ENCODE measurements around the gene RABAC1.
"Not testable (repeated sequence)": the region's sequence is repeated elsewhere in the genome, so short reads cannot be mapped to it uniquely, and the experiment has no call there.

RABAC1 gene

DNA sequence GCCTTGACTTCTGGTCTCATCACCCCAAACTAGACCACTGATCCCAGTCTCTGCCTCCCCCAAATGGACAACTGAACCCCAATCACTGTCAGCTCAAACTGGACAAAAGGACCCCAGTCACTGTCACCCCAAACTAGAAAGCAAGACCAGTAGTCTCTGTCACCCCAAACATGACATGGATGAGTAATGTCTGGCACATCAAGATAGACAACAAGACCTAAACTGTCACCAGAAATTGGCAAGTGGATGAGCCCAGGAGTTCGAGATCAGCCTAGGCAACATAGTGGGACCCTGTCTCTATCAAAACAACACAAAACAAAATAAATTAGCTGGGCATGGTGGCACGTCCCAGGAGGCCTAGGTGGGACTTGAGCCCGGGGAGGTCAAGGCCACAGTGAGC lies 12.0 kb downstream of the RABAC1 start:
- DNase-seq (ENCODE audit: low read depth in 3 of 3), result no peak

DNA sequence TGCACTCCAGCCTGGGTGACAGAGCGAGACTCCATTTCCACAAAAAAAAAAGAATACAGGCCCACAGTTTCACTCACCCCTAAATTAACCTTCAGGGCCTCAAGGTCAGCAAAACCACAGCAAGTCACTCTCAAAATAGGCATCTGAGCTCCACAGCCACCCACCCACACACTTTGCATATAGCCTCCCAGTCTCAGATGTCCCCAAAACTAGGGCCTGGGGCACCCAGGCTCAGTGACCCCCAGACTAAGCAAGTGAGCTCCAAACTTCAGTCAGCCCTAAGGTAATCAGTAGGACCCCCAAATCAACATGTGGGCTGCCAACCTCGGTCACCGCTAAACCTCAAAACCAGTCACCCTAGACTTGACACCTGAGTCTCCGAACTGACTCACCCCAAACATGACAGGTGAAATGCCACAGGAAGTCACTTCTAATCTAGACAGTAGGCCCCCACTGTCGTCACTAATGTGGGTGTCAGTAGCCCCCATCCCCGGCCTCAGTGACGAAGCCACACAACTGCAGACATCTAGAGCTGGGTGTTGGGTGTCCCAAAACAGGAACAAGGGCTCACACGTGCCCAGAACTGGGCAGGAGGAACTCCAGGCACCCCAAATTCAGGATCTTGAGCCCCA lies 13.9 kb downstream of the RABAC1 start:
- DNase-seq (ENCODE audit: low read depth in 3 of 3), result peak; percentile 74 to 91 (median 85)

DNA sequence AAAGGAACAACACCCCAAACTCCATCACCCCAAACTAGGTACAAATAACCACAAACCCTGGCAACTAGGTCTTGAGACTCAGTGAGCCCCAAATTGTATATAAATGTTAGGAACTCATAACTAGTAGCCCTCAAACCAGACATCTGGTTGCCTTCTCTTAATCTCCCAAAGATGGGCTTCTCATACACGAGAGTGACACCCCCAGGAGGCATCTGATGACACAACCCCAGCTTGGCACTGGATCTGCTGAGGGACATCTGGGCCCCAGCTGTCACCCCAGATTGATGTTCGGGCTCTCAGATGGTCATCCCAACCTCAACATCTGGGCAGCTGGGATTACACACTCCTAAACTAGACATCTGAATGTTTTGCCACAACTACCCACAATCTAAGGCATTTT lies 14.8 kb downstream of the RABAC1 start:
- DNase-seq (ENCODE audit: low read depth in 3 of 3), result no peak

DNA sequence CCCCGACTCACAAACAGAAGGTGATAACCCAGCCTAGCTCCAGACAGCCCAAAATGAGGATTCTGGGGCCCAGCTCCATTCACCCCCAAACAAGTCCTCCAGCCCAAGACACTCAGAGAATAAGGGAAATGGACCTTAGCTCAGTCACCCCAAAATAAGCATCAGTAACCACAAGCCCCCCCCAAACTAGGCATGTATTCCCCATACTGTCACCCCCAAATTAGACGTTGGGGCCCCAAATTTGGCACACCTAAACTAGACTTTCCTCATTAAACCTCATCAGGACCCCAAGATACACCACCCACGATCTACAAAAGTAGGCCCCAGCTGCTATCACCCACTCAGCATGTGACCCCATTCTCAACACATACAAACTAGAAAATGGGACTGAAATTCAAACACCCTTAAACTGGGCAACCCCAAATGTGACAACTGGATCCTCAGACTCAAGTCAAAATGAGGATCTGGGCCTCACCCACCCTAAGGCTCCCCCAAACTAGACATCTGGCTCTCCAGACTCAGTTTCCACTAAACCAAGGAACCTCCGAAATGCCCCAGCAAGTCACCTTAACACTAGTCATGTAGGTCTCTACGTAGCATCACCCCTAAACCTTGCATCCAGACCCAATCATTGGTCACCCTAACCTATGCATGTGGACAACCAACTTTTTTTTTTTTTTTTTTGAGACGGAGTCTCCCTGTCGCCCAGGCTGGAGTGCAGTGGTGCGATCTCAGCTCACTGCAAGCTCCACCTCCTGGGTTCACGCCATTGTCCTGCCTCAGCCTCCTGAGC lies 17.5 kb downstream of the RABAC1 start:
- no peak for DNase-seq (ENCODE audit: low read depth in 3 of 3)

DNA sequence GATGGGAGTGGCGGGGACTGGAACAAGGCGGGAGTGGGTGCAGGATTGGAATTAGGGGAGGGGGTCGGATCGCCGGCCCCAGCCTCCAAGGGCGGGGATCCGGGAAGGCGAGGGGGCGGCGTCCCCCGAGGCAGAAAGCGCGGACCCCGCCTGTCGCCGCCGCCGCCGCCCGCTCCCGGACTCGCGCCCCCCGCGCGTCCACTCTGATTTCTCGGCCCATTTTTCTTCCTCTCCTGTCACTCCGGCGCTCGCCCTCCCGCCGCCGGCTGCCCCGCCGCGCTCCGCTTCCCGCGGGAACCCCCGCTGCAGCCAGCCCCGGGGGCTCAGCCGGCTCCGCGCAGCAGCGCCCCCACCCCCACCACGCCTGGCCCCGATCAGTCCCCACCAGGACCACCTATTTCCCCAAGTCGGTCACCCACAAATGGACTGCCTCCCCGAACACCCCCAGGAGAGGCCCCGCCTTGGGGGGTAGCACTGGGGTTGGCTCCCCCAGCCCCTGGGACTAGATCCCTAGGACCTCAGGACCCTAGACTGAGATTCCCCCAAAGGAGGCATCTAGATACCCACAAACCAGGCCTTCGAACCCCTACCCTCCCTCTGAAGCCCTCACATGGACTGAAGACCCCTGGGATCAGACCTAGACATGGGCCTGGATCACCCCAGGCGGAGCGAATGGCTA lies 18.3 kb downstream of the RABAC1 start:
- no peak for DNase-seq (ENCODE audit: low read depth in 3 of 3)

DNA sequence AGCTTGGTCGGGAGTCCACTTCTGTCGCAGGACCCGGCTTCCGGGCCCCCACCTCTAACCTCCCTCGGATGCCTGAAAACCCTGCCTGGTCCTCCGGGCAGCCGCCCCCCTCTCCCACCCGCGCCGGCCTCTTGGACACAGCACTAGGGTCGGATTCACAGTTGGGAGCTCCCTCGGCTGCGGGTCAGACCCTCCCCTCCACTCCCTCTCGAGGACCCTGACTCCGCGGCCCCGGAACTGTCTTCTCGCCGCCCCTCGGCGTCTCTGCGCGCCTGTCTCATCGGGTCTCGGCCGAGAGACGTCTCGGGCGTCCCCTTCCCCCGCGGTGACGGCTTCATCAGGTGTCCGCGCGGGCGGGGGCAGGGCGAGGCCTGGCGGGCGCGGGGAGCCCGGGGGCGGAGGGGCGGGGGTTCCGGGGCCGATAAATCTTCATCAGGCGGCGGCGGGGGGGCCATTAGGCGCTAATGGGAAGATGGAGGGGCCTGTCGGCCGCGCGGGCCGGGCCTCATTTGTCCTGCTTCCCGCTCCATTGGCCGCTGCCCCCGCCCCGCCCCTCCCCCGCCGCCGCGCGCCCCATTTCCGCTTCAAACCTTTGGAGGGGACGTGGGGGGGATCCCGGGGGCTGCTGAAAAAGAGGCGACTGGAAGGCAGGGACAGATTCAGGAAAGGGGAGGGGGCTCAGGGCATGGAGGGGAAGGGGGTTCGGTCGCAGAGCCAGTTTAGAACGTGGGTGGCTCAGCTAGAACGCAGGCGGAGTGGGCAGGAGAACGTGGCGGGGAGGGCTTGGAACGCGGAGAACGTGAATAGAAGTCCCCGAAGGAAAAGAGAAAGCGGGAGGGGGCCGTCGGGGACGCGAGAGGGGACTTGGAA lies 19.0 kb downstream of the RABAC1 start:
- peak in 1 of 3 experiments; percentile 49 for DNase-seq (ENCODE audit: low read depth in 3 of 3)

DNA sequence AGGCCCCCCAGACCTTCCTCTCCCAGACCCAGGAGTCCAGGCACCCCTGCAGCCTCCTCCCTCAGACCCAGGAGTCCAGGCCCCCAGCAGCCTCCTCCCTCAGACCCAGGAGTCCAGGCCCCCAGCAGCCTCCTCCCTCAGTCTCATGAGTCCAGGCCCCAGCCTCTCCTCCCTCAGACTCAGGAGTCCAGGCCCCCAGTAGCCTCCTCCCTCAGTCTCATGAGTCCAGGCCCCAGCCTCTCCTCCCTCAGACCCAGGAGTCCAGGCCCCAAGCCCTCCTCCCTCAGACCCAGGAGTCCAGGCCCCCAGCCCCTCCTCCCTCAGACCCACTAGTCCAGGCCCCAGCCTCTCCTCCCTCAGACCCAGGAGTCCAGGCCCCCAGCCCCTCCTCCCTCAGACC lies 19.9 kb downstream of the RABAC1 start:
- DNase-seq (ENCODE audit: low read depth in 3 of 3), result not testable (repeated sequence)

DNA sequence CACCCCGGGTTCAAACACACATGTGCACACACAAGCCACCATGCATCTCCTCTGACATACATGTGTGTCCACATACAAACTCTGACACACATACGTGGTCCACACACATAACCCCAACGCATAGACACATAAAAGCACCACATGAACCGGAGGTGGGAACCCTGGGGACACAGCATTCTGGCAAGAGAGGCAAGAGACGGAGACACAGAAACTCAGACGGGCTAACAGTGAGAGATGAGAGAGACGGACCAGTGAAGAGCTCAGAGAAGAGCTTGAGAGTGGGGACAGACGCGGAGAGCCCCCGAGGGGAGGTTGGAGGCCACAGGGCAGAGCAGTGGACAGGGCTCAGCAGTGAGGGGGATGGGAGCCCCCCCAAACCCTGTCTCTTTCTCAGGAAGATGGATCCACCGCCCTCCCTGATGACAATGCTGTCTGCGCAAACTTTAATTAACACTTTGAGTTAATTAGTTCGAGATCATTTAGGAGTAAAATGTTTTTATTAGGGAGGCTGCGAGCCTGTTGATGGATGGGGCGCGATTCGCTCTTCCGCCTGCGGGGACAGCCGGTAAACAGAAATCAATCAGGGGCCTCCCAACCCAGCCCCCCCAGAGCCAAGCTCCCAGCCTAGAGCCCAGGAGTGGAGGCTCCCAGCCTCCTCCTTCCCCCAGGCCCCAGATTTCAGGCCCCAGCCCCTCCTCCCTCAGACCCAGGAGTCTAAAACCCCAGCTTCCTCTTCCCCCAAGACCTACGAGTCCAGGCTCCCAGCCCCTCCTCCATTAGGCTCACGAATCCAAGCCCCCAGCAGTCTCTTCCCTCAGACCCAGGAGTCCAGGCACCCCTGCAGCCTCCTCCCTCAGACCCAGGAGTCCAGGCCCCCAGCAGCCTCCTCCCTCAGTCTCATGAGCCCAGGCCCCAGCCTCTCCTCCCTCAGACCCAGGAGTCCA lies 21.3 kb downstream of the RABAC1 start:
- no peak for DNase-seq (ENCODE audit: low read depth in 3 of 3)

DNA sequence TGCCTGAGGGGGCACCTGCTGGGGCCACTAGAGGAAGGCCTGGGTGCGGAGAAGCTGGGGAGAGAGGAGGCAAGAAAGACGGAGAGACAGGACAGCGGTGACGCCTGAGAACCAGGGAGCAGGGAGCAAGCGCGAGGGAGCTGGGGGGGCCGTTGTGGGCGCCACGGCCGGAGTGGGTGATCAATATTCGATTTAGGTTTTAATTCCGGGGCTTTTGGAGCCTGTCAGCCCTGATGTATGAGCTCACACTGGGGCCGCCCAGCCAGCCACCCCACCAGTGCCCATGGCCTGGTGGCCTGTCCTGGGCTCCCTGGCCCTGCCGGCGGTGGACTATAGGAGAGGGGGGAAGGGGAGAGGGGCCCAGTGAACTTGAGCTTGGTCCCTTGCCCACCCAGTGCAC lies 22.2 kb downstream of the RABAC1 start:
- DNase-seq (ENCODE audit: low read depth in 3 of 3), result no peak

DNA sequence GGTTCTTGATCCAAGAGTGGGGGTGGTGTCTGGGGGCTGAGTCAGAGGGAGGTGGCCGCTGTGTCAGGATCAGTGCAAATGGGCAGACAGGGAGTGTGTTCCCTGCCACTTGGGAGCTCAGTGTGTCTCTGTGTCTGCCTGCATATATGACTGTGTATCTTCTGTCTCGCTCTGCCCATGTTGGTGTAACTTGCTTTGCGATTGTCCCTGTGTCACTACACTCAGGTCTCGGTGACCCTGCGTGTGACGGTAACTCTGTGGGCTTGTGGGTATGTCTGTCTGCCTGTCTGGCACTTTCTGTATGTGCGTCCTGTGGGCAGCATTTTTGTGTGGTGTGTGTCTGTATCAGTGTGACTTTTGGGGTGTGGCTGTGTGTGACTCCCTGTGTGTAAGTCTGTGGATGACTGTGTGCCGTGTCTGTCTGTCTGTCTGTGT lies 22.7 kb downstream of the RABAC1 start:
- peak in 1 of 3 experiments; percentile 28 for DNase-seq (ENCODE audit: low read depth in 3 of 3)

DNA sequence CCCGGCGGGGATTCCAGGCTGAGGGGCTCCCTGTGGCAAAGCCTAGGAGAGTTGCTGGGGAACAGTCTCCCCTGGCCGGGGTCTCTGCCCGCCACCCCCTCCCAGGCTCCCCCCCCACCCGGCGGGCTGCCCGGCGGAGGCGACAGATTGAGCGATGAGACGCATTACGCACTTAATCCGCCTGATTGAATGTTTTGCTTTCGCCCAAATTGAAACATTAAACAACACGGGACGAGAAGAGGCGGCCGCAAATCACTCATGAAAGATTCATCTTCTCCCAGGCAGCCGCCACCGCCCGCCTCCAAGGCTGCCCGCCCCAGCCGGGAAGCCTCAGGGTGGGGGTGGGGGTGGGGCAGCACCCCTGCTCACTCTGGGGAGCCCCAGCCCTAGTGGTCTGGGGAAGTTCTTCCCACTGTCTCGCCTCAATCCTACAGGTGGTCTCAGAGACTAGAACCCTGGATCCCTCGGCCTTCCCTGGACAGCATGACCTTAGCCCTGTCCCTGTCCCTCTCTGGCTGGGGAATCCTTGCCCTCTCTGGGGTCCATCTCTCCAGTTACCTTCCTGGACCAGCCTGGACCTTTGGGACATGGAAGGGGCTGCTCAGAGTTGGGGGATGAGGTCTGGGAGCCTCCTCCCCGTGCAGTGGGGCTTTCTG lies 23.2 kb downstream of the RABAC1 start:
- DNase-seq (ENCODE audit: low read depth in 3 of 3), result no peak

DNA sequence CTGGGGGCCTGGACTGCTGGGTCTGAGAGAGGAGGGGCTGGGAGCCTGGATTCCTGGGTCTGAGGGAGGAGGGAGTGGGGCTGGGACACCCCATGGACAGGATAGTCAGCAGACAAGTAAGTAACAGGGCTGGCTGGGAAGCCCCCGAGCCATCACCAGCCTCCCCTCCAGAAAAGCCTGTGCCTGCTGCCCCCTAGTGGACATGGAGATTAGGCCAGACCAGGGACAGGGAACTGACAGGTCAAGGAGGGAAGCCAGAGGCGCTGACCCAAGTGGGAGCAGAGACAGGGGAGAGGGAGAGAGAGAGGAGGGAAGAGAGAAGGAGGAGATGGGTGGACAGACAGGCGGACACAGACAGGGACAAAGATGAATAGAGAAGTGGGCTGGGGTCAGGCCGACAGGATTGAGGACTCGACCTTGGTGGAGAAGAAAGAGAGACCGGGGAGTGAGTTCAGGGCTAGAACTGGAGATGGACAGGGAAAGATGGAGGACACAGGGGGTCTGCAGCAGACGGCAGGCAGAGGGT lies 24.2 kb downstream of the RABAC1 start:
- peak; percentile 52 to 67 (median 67) for DNase-seq (ENCODE audit: low read depth in 3 of 3)

DNA sequence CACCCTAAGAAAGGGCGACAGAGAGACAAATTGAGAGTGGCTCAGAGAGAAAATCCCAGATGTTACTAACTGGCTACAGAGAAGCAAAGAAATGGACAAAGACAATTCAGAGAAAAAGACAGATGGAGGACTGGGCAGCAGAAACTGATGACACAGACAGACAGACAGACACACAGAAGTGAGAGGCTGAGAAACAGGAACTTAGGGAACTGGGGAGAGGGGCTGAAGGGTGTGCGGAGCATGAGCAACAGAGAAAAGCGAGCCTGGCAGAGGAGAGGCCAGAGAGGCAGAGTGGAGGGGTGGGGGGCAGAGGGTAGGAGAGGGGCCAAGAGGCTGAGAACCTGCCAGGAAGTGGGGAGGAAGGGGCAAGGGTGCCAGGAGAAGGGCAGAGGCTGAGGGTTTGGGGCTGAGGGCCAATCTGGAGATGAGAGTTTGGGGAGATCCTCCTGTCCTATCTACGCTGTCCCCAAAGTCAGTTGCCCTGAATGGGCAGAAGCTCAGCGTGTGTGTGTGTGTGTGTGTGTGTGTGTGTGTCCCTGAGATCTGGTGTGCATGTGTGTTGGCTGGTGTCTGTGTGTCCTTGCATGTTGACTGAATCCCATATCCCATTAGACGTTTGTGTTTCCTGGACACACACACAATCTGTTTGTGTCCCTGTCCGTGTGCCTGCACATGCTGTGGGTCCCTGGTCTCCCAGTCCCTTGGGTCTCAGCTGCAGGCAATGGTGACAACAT lies 25.3 kb downstream of the RABAC1 start:
- no peak for DNase-seq (ENCODE audit: low read depth in 3 of 3)

DNA sequence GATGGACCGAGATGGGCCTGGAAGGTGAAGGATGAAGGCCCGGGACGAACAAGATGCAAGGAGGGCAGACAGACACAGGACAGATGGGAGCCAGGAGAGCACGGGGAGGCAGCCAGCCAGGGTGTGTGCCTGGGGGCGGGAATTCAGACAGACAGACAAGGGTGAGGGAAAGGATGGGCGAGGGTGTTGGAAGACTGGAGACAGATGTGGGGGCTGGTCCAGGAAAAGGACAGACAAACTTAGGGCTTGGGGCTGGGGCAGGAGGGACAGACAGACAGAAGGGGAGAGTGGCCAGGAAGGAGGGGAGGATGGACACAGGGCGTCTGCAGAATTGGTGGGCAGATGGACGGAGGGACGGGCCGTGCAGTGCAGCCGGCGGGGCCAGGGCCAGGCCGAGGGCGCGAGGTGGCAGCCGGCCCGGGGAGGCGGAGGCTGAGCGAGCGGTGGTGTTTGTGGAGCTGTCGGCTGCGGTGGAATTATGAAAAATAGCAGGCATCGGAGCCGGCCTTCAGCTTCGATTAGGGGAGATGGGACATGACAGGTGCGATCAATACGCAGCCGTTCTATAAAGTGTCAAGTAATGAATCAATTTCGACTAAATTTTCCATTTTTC lies 26.3 kb downstream of the RABAC1 start:
- DNase-seq (ENCODE audit: low read depth in 3 of 3), result no peak

DNA sequence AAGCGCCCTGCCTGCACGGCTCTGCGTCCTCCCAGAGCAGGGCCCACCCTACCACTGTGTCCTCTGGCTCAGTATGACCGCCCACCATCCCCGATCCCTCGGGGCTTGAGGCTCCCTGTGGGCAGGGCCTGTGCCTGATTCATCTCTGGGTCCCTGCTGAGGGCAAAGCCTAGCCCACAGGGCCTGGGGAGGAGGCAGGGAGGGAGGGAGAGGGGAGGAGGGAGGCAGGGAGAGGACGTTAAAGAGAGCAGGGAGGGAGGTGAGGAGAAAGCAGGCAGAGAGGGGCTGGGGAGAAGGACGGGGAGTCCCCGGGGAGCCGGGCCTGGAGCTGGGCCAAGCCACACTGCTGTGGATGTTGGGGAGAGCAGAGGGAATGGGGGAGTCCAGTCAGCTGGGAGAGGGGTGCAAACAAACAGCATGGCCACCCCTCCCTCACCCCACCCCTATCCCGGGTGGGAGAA lies 26.8 kb downstream of the RABAC1 start:
- no peak for DNase-seq (ENCODE audit: low read depth in 3 of 3)

DNA sequence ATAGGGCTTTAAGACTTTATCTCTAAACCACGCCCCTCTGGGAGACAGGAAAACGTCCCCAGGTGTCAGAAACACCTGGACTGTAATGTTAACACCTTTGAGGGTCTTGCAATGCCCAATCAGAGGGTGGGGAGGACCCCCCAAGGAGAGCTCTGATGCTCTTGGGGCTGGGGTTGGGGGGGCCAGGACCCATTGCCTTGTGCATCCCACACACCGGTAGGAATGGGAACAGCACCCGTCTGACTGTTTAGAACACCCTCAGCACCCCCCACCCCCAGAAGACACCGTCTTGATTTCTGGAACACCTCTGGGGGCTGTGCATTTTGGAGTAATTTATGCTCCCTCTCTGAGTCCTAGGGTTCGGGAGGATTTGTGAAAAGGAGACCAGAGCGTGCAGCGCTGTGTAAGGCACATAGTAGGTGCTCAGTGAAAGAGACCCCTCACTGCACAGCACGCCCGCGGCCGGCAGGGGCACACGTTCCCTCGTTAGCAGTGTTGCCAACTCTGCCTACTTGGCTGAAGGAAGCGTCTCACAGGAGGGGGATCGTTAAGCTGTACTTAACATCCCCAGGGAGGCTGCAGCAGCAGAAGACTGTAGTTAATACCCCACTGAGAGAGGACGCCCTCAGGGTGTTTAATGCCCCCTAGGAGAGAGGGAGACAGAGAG lies 28.1 kb downstream of the RABAC1 start:
- no peak for DNase-seq (ENCODE audit: low read depth in 3 of 3)

DNA sequence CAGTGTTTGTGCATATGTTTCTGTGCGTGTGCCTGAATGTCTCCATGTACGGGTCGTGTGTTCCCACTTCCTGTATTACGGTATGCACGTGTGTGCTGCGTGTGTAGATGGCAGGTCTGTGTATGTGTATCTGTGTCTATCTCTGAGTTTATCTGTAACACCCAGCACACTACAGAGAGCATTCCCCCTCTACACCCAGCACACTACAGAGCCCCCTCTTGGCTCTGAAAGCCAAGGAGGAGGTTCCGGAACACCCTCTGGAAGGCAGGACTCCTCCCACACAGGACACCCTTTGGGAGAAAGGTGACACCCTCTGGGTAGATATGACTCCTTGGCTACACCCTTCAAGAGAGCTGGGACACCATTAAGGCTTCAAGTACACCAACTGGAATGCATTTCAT lies 28.8 kb downstream of the RABAC1 start:
- DNase-seq (ENCODE audit: low read depth in 3 of 3), result no peak

DNA sequence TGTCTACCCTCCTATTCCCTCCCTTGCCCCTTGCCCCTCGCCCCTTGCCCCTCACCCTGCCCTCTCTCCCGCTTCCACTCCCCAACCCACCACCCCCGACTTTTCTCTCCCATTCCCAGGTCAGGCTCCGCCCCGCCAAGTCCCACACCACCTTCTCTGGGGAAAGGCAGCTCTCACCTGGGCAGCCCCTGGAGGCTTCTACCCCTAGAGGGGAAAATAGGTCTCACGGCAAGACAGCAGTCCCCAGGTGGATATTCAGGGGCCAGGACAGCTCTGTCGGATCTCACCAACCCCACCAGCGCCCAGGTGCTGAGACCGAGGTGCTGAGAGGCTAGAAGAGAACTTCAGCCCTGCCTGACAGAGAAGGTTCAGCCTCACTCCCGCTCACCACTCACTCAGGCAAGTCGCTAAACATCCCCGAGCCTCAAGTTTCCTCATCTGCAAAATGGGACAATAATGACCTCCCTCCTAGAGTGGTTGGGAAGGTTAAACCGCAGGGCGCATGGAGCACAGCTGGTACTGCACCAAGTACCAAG lies 29.5 kb downstream of the RABAC1 start:
- no peak for DNase-seq (ENCODE audit: low read depth in 3 of 3)
